Measurements from ENCODE around the gene LASP1.
"Not testable (repeated sequence)": the region's sequence is repeated elsewhere in the genome, so short reads cannot be mapped to it uniquely, and the experiment has no call there.

LASP1 gene

DNA sequence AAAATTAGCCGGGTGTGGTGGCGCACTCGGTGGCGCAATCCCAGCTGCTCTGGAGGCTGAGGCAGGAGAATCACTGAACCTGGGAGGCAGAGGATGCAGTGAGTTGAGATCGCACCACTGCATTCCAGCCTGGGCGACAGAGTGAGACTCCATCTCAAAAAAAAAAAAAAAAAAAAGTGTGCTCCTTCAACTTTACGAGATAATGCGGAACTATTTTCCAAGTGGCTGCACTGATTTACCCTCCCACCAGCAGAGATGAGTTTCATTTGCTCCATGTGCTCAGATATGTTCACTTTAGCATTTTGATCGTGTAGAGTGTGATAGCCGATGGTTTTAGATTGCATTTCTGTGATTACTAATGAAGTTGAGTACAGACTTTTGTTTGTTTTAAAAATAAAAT lies 35.5 kb downstream of the LASP1 start:
- TF ChIP-seq, protein P1, sequence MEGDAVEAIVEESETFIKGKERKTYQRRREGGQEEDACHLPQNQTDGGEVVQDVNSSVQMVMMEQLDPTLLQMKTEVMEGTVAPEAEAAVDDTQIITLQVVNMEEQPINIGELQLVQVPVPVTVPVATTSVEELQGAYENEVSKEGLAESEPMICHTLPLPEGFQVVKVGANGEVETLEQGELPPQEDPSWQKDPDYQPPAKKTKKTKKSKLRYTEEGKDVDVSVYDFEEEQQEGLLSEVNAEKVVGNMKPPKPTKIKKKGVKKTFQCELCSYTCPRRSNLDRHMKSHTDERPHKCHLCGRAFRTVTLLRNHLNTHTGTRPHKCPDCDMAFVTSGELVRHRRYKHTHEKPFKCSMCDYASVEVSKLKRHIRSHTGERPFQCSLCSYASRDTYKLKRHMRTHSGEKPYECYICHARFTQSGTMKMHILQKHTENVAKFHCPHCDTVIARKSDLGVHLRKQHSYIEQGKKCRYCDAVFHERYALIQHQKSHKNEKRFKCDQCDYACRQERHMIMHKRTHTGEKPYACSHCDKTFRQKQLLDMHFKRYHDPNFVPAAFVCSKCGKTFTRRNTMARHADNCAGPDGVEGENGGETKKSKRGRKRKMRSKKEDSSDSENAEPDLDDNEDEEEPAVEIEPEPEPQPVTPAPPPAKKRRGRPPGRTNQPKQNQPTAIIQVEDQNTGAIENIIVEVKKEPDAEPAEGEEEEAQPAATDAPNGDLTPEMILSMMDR (conservative IDR thresholded peaks at IDR 0.05; ENCODE audit: low read depth): no peak
- ChIA-PET POLR2A (ENCODE audit: low non-redundant PET) (no interaction called here), CTCF (interaction anchor here (0.6 kb wide), 1 partner anchor 28 kb away, joined by 3 read pairs; no protein-coding TSS in a partner anchor)

DNA sequence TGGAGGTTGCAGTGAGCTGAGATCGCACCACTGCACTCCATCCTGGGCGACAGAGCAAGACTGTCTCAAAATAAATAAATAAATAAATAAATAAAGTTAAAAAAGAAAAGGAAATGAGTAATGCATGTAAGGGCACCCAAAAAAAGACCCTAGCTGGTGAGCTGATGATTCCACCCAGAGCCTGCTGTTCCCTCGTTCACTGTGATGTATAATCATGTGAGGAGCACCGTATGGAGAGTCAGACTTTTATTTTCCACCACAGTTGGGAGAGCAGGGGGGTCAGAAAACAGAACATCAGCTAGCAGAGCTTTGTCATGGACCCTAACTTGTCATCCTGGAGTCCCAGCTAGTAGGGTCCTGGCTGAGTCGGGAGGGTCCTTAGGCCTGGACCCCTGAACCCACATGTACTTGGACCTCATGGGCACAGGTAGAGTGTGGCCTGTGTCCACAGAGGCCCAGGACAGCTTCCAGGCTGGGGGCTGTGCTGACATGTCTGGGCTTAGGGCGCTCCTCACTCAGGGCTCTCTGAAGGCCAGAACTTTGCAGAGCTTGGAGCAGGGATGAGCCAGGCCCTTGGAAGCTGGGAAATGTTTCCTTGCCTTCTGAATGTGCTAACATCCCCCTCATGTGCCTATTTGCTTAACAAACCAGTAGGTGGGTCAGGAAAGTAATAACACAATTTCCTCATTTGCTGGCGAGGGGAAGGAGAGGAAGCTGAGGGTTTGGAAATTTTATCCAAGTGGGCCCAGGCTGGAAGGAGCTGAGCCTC lies 36.8 kb downstream of the LASP1 start:
- peak overlapping the region; percentile 86 for H3K27ac ChIP-seq
- no peak for DNase-seq (ENCODE audit: low spot score)
- ChIA-PET CTCF (no interaction called here), POLR2A (ENCODE audit: low non-redundant PET) (no interaction called here)
- TF ChIP-seq, protein P1 (conservative IDR thresholded peaks at IDR 0.05; ENCODE audit: low read depth): no peak

More for the DNA sequence above, 35.5 kb downstream of the LASP1 start:
- no peak for DNase-seq (ENCODE audit: low spot score)
- H3K27ac ChIP-seq: no peak overlapping the region

DNA sequence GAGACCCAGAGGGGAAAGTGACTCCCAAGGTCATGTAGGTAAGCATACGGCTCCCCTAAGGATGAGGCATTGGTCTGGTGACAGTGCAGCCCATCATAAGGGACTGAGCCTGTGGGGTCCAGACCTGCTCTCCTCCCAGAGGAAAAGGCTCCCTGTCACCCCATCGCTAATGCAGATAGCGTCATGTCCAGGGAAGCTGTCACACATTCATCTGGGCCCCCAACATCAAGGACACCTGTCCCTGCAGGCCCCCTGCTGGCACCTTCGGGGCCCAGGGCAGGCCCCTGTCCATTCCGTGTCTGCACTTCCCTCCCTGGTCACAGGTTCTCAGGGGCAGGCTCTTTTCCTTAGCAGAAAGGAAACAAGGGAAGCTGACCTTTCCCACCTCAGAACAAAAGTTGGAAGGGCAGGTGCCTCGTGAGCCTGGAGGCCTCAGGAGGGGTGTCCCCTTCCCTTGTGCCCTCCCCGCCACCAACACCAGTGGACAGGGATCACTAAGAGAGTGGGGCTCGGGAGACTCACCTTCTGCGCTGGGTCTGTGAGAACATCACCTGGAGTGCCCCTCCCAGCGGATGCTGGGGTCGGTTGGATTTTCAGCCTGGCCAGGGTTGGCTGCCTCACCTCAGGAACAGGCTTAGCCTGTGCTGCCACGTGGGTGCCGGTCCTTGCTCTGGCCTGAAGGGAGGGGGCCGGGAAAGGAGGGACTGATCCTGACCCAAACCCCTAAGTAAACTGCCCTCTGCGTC lies 38.2 kb downstream of the LASP1 start:
- H3K27ac ChIP-seq: peak overlapping the region; percentile 86
- ChIA-PET CTCF (no interaction called here), POLR2A (ENCODE audit: low non-redundant PET) (no interaction called here)
- DNase-seq (ENCODE audit: low spot score): no peak
- TF ChIP-seq, protein P1 (conservative IDR thresholded peaks at IDR 0.05; ENCODE audit: low read depth): no peak

- ChIA-PET CTCF (no interaction called here), POLR2A (ENCODE audit: low non-redundant PET) (interaction anchor here (0.6 kb wide), 1 partner anchor 28 kb away, joined by 7 read pairs; no protein-coding TSS in a partner anchor)
- TF ChIP-seq, protein P1 (conservative IDR thresholded peaks at IDR 0.05; ENCODE audit: low read depth): no peak
- H3K27ac ChIP-seq: peak overlapping the region; percentile 86
- peak; percentile 52 for DNase-seq (ENCODE audit: low spot score)
Measured at GRCh38 chr17:38908676-38909181, 38.9 kb downstream of the LASP1 start.

- TF ChIP-seq, protein P1 (conservative IDR thresholded peaks at IDR 0.05; ENCODE audit: low read depth): no peak
- ChIA-PET POLR2A (ENCODE audit: low non-redundant PET) (no interaction called here), CTCF (interaction anchor here (1.2 kb wide), 1 partner anchor 27 kb away, joined by 4 read pairs; no protein-coding TSS in a partner anchor)
- peak overlapping the region; percentile 39; the same call in 1 of the 2 replicates for H3K27ac ChIP-seq
- DNase-seq (ENCODE audit: low spot score): no peak
Measured at GRCh38 chr17:38910325-38910724, 40.5 kb downstream of the LASP1 start.

DNA sequence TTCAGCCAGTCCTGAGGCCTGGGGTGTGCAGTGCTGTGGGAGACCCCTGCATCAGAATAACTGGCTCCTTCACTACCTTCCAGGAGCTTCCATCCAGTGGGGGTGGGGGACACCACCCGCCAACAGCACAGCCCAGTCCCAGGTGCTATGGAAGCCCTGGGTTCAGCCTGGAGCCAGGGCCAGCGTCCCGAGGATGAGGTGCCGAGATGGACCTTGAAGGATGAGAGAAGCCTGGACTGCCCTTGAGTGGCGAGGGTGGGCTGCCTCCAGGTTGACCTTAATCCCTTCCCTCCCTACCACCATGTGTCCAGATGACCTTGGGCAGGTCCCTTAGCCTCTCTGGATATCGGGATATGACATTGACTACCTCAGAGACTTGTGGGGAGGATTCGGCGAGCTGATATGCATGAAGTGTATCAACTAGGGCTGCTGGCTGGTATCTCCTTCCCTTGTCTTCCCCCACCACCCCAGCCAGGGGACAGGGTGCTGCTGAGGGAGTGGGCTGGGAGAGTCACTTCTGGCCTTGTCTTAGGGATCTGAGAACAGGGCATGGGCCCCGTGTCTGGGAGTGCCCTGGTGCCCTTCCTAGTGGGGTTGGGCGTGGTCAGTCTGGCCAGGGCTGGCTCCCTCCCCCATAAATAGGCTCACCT lies 41.3 kb downstream of the LASP1 start:
- DNase-seq (ENCODE audit: low spot score): no peak
- peak overlapping the region; percentile 39 for H3K27ac ChIP-seq
- TF ChIP-seq, protein P1 (conservative IDR thresholded peaks at IDR 0.05; ENCODE audit: low read depth): no peak
- ChIA-PET CTCF (interaction anchor here (1.2 kb wide), 1 partner anchor 26 kb away, joined by 4 read pairs; no protein-coding TSS in a partner anchor), POLR2A (ENCODE audit: low non-redundant PET) (no interaction called here)

DNA sequence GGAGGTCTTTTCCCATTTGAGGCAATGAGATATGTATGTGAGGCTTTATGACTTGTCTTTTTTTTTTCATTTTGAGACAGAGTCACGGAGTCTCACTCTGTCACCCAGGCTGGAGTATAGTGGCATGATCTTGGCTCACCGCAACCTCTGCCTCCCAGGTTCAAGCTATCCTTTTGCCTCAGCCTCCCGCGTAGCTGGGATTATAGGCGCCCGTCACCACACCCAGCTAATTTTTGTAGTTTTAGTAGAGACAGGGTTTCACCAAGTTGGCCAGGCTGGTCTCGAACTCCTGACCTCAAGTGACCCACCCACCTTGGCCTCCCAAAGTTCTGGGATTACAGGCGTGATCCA lies 41.8 kb downstream of the LASP1 start:
- POLR2A ChIA-PET (ENCODE audit: low non-redundant PET): not testable (repeated sequence)

More for the DNA sequence above, 41.8 kb downstream of the LASP1 start:
- CTCF ChIA-PET; DNase-seq (ENCODE audit: low spot score): not testable (repeated sequence)
- peak overlapping the region; percentile 39 for H3K27ac ChIP-seq

Data from RWPE1 (cell line).